SHP77 (cell line): ENCODE results near the gene MSI2.
A peak's percentile ranks its signal among the peaks of the same experiment; 100 is the strongest.
"Not testable (repeated sequence)": the region's sequence is repeated elsewhere in the genome, so short reads cannot be mapped to it uniquely, and the experiment has no call there.

Source experiments
- DNase-seq, 2 experiments: peaks; one replicate each; lab custom pipeline; 2025; lab: John Stamatoyannopoulos, UW

Gene MSI2

DNA sequence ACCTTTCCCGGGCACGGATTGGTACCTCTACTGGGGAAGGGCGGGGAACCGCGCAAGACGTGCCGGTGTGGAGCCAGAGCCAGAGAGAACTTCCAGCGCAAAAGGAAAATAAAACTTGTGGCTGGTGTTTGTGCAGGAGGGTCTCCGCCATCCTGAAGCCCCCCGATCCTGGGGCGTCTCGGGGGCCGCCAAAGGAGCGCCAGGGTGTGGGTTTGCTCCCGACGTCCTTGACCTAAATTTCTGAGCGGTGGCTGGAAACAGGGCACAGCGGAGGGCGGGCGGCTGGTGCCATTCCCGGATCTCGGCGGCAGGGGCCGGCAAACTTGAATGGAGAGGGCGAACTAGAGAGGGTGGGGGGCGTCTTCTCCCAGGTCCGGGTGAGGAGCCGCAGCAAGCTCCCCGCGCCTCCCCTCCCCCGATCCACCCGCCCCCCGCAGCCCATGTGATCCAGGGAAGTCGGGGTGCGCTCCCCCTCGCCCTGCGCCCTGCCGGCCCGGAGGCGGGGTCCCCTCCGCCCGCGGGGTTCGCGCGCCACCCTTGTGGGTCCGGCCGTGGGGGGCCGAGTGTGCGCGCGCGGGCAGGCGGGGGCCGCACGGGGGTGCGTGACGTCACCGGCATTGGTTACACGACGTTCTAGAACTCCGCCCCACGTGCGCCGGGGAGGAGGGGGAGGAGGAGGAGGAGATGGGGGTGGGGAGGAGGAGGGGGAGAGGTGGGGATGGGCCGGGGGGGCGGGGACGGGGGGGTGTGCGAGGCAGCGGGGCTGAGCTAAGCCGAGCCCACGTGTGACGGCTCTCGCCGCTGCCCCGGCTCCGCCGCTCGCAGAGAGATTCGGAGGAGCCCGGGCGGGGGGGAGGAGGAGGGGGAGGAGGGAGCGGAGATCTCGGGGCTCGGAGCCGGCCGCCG lies at the start of gene MSI2:
Gene MSI2 (plus strand): TSS at position 748 of the 906 bp plus-strand sequence. CDS start 220 bp downstream, outside the sequence.
- peak; percentile 80 to 88 for DNase-seq

- no peak for DNase-seq
Measured at GRCh38 chr17:57206928-57207327, 49.4 kb upstream of the MSI2 start.

GRCh38 chr17:57207396-57207795 lies 48.9 kb upstream of the MSI2 start:
- no peak for DNase-seq

DNA sequence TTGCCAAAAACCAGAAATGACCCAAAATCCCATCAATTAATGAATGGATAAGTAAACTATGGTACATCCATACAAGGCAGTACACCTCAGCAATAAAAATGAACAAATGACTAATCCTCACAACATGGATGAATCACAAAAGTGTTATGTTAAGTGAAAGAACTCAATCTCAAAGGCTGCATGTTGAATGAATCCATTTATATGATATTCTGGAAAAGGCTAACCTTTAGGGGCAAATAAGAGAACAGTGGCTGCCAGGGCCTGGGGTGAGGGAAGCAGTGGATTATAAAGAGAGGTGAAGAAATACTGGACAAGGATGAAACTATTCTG lies 46.1 kb upstream of the MSI2 start:
- DNase-seq: no peak

DNA sequence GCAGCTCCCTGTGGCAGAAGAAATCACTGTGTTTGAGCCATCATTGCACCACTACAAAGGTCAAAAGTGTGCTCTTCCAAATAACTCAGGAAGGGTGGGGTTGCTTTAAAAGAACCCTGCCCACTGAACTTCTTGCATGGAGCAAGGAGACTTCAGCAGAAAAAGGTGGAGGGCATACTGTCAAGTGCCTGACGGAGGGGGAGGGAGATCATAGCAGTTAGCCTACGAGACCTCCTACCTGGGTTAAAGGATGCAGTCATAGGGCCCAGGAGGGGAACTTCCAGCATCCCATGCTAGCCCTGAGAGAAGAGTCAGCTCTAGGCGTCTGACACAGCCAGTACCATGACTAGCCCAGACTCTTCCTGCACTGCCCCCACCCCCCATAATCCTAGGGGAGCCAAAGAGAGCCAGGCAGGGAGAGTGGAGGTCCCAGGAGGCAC lies 45.3 kb upstream of the MSI2 start:
- DNase-seq: no peak

GRCh38 chr17:57211543-57211942 lies 44.8 kb upstream of the MSI2 start:
- DNase-seq: peak; percentile 9 to 19

DNA sequence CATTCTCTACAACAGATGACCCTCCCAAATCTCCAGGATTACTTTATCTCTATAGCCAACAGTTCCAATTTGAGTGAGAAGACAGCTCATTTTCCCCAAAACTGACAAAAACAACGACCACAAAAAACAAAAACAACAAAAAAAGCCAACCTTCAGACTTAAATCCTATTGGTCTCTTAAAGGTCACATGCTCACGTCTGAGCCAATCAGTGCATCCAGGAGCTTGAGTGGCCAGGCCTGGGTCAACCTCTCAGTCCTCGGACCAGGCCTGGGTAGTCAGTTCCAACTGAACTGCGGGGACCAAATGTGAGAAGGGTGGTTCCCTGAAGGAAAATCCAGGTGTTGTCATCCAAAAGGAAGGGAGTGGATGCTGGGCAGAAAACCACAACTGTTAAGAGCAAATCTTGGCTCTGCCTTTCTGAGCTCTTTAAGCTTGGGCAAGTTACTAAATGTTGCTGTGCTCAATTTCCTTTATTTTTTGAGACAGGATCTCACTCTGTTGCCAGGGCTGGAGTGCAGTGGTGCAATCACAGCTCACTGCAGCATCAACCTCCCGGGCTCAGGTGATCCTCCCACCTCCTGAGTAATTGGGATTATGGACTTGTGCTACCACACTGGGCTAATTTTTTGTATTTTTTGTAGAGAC lies 43.0 kb upstream of the MSI2 start:
- no peak for DNase-seq

GRCh38 chr17:57215317-57215716 lies 41.0 kb upstream of the MSI2 start:
- no peak for DNase-seq

GRCh38 chr17:57221366-57222350 lies 34.7 kb upstream of the MSI2 start:
- DNase-seq: no peak

- DNase-seq: not testable (repeated sequence)
Measured at GRCh38 chr17:57222422-57222821, 33.9 kb upstream of the MSI2 start.

GRCh38 chr17:57225127-57225526 lies 31.2 kb upstream of the MSI2 start:
- DNase-seq: no peak

DNA sequence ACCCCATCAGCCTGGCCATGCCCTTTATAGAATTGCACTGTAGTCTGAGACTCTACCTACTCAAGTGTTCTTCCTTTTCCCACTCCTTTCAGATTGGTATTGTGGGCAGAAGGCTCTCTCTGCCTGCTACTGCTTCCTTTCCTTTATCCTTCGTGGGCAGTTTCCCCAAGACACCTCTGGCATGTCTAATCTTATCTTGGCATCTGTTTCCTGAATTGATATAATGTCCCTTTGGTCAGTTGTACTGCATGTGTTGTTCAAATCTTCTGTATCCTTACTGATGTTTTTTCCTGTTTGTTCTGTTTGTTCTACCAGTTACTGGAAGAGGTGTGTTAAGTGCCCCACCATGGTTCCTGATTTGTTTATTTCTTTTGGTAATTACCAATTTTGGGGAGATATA lies 29.5 kb upstream of the MSI2 start:
- no peak for DNase-seq

GRCh38 chr17:57228911-57229310 lies 27.4 kb upstream of the MSI2 start:
- DNase-seq: no peak

DNA sequence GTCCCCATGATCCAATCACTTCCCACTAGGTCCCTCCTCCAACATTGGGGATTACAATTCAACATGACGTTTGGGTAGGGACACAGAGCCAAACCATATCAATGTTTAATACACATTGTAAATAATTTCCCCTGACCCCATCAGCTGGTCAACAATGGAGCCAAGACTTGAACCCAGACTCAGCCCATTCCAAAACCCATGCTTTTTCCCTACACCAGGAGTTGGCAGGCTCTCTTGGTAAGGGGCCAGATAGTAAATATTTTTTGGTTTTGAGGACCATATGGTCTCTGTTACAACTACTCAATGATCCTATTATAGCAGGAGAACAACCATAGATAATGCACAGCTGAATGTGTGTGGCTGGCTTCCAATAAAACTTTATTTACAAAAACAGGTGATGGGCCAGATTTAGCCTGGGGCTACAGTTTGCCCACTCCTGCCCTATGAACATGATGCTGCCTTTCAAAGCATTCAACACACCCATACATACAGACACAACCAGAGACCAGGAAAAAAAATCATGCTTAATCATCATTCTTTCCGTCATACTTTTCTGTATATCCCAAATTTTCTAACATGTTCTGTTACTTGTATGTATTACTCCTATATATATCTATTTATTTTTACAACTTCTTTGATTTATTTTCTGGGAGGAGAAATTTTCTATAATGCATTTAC lies 22.1 kb upstream of the MSI2 start:
- DNase-seq: no peak

- no peak for DNase-seq
Measured at GRCh38 chr17:57234739-57235092, 21.6 kb upstream of the MSI2 start.

DNA sequence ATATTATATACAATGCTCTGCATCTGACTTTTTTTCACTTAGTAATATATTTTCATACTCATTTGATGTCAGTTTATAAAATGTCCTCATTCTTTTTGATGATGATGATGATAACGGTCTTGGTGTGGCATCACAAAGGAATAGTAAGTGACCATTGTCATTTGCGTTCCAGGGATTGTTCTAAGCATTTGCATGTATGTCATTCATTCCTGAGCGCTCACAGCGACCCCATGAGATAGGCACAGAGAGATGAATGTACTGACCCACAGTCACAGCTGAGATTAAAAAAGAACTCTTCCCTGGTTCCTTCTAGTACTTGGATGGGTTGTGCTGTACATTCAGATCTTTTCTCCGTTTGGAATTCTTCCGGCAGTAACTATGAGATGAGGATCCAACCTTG lies 21.2 kb upstream of the MSI2 start:
- no peak for DNase-seq

- no peak for DNase-seq
Measured at GRCh38 chr17:57236686-57237299, 19.5 kb upstream of the MSI2 start.

GRCh38 chr17:57240648-57241047 lies 15.7 kb upstream of the MSI2 start:
- DNase-seq: no peak

GRCh38 chr17:57242148-57242547 lies 14.2 kb upstream of the MSI2 start:
- peak; percentile 31 to 45 for DNase-seq

DNA sequence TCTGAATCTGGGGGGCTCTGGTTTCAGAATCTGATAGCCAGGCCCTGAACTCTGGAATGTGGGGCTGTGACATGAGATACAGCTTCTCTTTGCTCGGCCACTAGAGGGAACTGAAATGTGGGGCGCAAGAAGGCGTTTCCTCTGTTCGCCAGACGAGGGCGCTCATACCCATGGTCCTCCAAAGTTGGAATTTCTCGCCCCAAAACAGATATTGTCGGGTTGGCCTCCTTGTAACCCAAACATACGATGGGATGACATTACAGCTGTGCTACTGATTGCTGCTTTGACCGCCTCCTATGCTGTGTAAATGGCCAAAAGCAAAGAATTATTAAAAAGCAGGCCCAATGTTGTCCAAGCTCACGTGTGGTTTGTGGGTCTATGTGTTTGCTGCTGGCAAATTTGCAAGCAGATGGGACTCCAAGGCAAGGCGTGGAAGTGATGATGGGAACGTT lies 13.1 kb upstream of the MSI2 start:
- peak; percentile 48 to 51 for DNase-seq

DNA sequence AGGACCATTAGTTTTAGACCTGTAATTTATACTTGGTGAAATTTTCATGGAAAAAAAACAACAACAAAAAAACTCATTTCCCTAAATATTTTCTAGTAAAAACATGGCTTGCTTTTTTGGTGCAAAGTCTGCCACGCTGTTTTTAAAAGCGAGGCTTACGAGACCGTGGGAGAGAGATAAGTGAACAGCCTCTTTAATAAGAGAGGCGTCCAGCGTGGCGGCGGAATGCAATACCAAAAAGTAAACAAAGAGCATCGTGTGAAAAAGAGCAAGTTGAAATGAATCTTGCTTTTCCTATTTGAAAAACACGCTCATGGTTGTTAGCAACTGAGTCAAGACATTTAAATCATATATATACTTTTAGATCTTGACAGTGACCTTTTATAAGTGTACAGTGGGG lies 10.5 kb upstream of the MSI2 start:
- DNase-seq: no peak
